GM12873 (cell line): ENCODE data around the gene CYTH2.

Experiments used
- CTCF ChIP-seq: IDR thresholded peaks from 2 replicates; pipeline ENCODE4 v1.5.1; 2012; ENCODE audit warnings: low read depth, mild to moderate bottlenecking, moderate library complexity, low read length, control low read depth; ENCODE audit not compliant: insufficient read depth; ENCODE audit errors: missing control alignments

CYTH2 gene

GRCh38 chr19:48478339-48479256 is 9.4 kb downstream of the CYTH2 start:
- TF ChIP-seq CTCF, result no peak

- no peak for TF ChIP-seq CTCF
These were observed 10.5 kb downstream of the CYTH2 start for GRCh38 chr19:48479686-48480085.

- TF ChIP-seq CTCF, result no peak
These were observed 11.0 kb downstream of the CYTH2 start for GRCh38 chr19:48480183-48480557.

GRCh38 chr19:48480558-48481500 is 11.7 kb downstream of the CYTH2 start:
- no peak for TF ChIP-seq CTCF

GRCh38 chr19:48481846-48482639 is 12.9 kb downstream of the CYTH2 start:
- TF ChIP-seq CTCF, result no peak

- no peak for TF ChIP-seq CTCF
These were observed 14.1 kb downstream of the CYTH2 start for GRCh38 chr19:48483301-48483700.
